Umbilical cord (tissue), 2 donors: Measurements from ENCODE around the gene CNNM2. TPM values are rescaled to one million over a fixed set of nuclear protein-coding genes. Genes with fewer than 3 reads are reported as not detected.
"Not testable (repeated sequence)": the region's sequence is repeated elsewhere in the genome, so short reads cannot be mapped to it uniquely, and the experiment has no call there.

Source experiments
- DNase-seq: peaks from one replicate; pipeline ENCODE4 v3.0.0-alpha.2; 2015; ENCODE audit warnings: low spot score
- total RNA-seq: library from RNA; depleted of rRNA; stranded (reverse); fragments of >200 nt; gene quantifications from one replicate; pipeline ENCODE4 v1.2.3, GENCODE V29; 2014; ENCODE audit warnings: low replicate concordance; ENCODE audit not compliant: insufficient read depth

The CNNM2 gene
- total RNA-seq, 1 donor from 2014 or later = 6.0 TPM

GRCh38 chr10:102926842-102927241 is 8.7 kb downstream of the CNNM2 start:
- DNase-seq = no peak

GRCh38 chr10:102927311-102928010 is 9.4 kb downstream of the CNNM2 start:
- no peak for DNase-seq

- not testable (repeated sequence) for DNase-seq
Measured at GRCh38 chr10:102928442-102928841, 10.3 kb downstream of the CNNM2 start.

GRCh38 chr10:102930720-102931119 is 12.6 kb downstream of the CNNM2 start:
- DNase-seq = no peak

- no peak for DNase-seq
Measured at GRCh38 chr10:102931643-102932042, 13.5 kb downstream of the CNNM2 start.

GRCh38 chr10:102935505-102935904 is 17.4 kb downstream of the CNNM2 start:
- no peak for DNase-seq

GRCh38 chr10:102935939-102936605 is 18.0 kb downstream of the CNNM2 start:
- DNase-seq = no peak

GRCh38 chr10:102941401-102941800 is 23.3 kb downstream of the CNNM2 start:
- no peak for DNase-seq

GRCh38 chr10:102945449-102945848 is 27.4 kb downstream of the CNNM2 start:
- no peak for DNase-seq

GRCh38 chr10:102945962-102946361 is 27.9 kb downstream of the CNNM2 start:
- DNase-seq = no peak

GRCh38 chr10:102946992-102947391 is 28.9 kb downstream of the CNNM2 start:
- DNase-seq = no peak

- no peak for DNase-seq
Measured at GRCh38 chr10:102948176-102948575, 30.1 kb downstream of the CNNM2 start.

GRCh38 chr10:102948786-102949185 is 30.7 kb downstream of the CNNM2 start:
- no peak for DNase-seq

GRCh38 chr10:102949916-102950315 is 31.8 kb downstream of the CNNM2 start:
- DNase-seq = no peak

GRCh38 chr10:102951316-102951715 is 33.2 kb downstream of the CNNM2 start:
- no peak for DNase-seq

- no peak for DNase-seq
Measured at GRCh38 chr10:102959360-102959759, 41.3 kb downstream of the CNNM2 start.

GRCh38 chr10:102960157-102960556 is 42.1 kb downstream of the CNNM2 start:
- DNase-seq = no peak

- DNase-seq = no peak
Measured at GRCh38 chr10:102962267-102962666, 44.2 kb downstream of the CNNM2 start.

- DNase-seq = no peak
Measured at GRCh38 chr10:102962951-102963755, 45.1 kb downstream of the CNNM2 start.

- DNase-seq = no peak
Measured at GRCh38 chr10:102963756-102964025, 45.6 kb downstream of the CNNM2 start.

GRCh38 chr10:102964064-102964463 is 46.0 kb downstream of the CNNM2 start:
- DNase-seq = not testable (repeated sequence)

GRCh38 chr10:102964713-102965112 is 46.6 kb downstream of the CNNM2 start:
- no peak for DNase-seq
